HuH-7.5 (cell line): ENCODE data around the gene RSPRY1.

Experiments
- DNase-seq: peaks from one replicate; pipeline ENCODE4 v3.0.0; 2011; ENCODE audit warnings: low spot score

RSPRY1 gene

DNA sequence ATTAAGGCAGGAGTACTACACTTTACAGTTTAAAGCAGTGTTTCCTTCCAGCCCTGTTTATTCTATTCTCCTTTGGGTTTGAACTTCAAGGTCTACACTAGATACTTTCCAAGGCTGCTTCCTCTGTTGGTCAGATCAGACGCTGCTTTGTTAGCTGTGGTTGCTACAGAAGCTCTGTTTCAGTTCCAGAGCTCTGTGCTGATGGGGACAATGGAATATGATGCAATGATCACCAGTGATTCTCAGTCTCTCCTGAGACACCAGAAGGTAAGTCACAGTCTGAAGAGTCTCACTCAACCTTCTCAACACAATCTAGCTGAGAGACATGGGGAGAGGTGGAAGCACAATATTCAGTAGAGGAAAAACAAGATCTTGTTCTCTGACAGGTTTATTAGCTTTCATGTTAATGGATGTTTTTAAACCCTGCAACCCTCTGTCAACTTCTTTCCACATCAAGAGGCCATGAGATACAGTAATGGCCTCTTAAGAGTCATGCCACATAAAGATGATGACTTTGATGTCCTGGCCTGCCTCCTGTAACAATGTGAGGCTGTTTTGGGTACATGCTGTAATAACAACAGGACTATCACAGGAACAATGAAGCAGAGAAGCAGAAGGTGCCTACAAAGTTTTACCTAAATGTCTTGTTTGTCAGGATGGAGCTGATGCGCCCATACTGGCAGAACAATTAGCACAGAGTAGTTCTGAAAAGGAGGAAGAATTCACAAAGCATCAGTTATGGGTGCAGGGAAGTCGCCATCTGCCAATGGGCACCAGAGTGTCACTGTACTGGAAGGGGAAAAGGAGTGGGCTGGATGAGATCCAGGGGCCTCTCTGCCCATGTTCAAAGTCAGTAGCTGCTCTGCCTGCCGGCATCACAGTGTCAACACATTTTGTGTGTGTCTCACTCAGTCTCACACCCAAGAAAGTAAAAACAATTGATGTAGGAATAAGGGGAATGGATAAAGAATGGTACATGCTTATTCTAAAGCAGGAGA, 33.7 kb upstream of the RSPRY1 start:
- DNase-seq: no peak

DNA sequence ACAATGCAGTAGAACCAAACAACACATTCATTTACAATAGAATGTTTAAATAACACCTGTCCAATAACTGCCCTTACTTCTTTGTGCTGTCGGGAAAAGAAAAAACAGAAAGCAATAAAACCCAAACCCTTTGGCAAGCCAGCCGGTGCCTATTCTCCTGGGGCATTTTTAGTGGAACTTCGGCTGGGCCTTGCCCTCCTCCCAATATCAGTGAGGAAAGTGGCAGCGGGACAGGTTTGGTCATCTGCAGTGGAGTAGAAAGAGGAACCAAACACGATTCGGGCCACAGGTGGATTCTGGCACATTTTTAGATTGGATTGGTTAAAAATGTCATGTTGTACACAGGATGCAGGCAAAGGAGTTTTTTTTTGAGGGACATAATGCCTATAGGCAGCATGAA, 32.3 kb upstream of the RSPRY1 start:
- no peak for DNase-seq

DNA sequence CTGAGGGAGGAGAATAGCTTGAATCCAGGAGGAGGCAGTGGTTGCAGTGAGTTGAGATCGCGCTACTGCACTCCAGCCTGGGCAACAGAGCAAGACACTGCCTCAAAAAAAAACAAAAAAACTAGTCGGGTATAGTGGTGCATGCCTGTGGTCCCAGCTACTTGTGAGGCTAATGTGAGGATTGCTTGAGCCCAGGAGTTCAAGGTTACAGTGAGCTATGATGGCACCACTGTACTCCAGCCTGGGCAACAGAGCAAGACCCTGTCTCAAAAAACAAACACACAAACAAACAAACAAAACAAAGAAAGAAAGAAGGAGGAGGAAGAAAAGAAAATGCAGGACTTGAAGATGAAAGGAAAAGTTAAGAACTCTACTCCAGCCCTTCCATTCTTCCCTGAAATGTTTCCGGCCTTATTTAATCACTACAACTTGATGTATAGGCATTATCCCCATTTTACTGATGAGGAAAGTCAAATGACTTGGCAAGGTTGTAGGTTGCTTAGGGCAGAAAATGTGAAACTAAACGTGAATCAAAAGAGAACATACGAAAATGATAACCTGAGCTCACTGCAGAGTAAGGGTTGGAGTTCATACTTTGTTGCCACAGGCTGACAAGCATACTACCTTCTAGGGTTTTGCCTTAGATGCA, 30.3 kb upstream of the RSPRY1 start:
- no peak for DNase-seq

DNA sequence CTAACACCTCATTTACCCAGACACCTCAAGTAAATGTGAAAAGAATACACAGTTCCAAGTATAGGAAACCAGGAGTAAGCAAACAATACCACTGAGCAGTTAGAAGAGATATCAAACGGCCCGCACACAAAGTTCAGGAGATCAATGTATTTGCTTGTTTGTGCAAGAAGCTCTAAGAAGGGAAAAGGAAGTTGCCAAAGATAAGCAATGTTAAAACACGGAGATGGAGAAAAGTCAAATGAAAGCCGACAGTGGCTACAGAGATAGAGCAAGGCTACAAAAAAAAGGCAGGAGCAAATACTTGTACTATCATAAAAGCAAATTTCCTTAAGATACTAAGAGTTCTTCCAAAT, 29.8 kb upstream of the RSPRY1 start:
- no peak for DNase-seq

DNA sequence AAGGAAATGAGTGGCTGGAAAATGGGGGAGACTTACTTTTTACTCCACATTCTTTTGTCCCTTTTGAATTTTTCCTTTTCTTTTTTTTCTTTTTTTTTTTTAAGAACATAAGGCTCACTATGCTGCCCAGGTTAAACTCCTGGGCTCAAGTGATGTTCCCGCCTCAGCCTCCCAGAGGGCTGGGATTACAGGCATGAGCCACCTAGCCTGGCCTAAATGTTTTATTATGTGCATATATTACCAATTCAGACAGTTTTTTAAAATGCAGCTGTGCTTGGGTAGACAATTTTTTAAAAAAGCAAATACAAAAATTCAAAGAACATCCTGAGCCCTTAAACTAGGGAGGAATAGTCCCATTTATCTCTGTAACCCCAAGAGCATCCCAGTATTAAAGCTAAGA, 28.6 kb upstream of the RSPRY1 start:
- no peak for DNase-seq

DNA sequence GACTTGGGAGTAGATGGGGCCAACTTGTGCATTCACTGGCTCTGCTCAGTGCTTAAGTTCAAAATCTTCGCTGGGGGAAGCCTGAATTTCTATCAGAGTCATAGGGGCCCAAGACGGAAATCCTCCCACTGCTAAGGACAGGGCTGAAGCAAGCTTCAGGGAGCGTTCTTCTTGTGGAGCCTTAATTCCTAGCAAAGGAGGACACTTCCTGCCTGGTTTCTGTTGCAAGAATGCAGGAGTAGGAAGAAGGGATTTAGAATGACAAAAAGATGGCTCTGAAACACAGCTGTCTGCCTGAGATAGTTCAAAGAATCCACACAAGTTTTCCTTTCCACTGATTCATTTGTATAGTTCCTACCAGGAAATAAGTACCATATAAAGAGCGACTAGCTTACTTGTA, 26.7 kb upstream of the RSPRY1 start:
- no peak for DNase-seq

DNA sequence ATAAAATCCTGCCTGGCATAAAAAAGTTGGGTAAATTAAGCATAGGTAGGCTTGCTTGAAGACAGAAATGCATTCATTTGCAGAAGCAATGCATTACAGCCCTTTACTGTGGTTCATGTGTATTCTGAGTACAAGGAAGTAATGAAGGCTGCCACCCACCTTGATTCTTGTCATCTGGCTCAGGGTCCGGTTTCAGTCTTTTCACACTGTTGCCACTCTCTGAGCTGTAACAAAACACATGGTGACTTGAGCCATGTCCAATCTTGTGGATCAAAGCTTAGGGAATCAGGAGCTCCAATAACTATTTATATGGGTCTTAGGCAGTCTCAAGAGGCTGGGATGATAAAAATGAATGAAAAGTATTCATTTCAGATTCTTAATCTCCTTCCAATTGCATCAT, 22.3 kb upstream of the RSPRY1 start:
- DNase-seq: no peak

DNA sequence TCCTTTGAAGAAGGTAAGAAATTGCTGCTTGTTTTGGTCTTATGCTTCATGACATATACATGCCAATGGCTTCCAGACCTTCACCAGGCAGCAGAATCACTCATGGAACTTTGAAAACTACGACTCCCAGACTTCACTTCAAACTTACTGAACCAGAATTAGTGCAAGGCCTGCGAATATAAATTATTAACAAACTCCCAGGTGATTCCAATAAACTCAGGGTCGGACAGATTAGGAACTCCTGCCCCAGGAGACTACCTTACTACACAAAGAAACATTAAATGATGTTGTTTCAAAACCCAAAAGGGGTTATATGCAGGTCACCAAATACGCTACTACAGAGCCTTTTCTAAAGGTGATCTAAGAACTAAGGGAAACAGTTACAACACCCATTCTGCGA, 20.6 kb upstream of the RSPRY1 start:
- no peak for DNase-seq

DNA sequence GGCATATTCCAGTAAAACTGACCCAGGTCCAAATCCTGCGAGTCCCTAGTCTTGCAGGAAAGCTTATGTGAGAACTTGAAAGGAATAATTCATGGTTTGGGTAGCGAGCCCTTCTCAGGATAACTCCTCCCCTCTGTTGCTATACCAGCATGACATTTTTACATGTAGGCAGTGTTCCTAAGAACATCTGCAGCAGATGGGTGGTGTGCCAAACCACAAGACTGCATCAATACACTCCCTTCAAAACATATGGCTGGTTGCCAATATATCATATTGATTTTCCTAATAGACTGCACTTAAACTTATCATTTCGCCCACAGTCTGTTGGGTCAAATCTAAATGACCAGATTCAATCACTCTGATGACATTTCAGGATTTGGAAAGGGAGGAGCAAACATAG, 20.2 kb upstream of the RSPRY1 start:
- no peak for DNase-seq

DNA sequence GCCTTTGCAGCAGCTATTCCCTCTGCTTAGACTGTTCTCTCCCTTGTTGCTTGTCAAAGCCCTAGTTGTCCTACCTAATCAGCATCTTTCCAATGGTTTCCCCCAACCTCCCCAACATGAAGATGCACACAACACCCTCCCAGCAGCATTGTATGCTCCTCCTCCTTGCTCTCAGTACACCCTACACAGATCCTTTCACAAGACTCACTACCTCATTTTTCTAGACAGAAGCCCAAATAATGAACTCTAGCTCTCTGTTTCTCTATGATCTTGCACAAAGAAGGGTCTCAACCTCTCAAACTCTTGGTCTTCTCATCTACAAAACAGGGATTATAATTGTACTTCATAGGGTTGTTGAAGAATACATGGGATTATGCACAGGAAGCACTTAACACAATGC, 19.7 kb upstream of the RSPRY1 start:
- DNase-seq: no peak

DNA sequence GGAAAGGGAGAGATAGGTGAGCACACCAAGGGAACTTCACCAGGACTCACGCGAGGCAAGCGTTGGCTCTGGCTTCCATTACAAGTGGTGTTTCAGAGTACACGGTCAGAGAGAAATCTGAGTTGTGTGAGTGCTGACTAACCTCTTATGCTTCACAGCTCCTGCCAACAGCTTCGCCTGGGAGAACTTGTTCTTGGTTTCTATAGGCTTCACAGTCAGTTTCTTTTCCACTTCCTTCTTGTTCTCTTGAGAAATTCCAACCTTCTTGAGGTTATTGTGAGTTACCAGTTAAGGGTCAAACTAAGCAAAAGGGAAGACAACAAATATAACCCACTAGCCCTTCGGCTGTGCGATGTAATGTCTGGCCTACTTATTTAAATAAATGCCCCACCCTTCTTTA, 19.2 kb upstream of the RSPRY1 start:
- no peak for DNase-seq

DNA sequence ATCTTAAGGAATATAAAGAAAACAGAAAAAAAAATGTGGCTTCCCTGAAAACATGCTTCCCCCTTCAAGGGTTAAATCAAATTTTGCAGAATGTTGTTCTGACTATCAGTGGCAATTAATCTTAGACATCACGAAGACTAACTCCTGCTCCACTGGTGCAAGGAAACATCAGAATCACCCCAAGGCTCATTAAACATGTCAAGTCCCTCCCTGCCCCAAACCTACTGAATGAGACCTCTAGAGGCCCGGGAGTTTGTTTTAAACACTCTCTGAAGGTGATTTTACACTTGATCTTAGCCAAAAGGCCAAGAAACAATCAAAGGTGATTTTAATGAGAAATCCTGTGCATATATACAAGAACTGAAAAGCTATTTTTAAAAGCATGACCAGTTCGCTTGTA, 18.6 kb upstream of the RSPRY1 start:
- DNase-seq: no peak

DNA sequence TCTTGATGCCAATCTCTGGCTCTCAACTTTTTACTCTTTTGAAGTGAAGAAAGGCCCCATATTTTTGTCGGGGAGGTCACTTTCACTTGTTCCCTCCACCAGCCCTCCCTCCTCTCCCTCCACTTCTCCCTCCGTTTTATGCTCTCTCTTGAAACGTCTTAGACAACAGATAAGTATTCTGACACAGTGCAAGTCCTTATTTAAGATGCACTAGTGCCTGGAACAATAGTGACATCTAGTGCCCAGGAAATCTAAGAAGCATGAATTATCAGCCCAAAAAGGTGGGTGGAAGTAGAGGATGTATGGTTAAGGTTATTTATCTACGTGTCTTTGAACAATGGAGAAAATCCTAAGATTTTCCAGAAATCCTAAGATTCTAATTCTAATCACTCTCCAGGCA, 18.2 kb upstream of the RSPRY1 start:
- DNase-seq: no peak

DNA sequence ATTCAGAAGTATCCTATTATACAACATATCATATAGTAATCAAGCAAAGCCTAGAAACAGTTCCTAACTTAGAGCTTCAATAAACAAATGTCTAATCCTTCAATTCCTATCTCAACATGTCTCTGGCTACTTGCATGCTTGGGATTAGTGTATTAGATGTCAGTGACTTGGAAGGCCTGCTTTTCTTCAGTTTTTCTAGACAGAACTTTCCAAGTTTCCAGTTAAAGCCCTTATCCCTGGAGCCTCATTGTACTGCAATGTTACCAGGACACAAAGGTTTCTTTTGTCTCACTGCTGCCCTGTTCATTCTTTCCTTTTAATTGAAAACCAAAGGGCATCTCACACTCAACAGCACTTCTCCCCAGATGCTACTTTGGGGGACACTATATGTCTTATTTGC, 16.8 kb upstream of the RSPRY1 start:
- no peak for DNase-seq

DNA sequence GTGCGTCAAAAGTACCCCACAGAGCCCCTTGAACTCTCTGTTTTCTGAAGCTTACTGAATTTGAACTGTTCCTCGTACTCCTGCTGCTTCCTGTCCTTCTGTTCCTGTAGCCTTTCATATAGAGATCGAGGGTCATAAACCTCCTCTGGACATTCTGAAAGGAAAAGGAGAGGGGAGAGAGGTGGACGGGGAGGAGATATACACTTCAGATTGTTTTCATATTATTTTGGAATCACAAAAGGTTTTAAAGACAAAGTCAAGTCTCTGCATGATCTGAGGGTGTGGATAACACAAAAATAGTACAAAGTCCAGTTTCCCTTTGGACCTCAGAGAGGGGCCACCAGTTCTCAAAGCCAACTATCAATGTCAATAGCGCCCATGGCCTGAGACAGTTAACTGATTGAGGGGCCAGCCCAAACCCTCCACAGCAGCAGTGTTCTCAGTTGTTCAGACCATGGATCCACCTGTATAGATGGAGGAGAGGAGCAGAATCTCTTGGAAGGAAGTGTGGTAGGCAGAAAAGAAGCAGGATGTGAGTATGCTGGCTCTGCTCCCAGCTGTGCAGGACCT, 13.3 kb upstream of the RSPRY1 start:
- no peak for DNase-seq

DNA sequence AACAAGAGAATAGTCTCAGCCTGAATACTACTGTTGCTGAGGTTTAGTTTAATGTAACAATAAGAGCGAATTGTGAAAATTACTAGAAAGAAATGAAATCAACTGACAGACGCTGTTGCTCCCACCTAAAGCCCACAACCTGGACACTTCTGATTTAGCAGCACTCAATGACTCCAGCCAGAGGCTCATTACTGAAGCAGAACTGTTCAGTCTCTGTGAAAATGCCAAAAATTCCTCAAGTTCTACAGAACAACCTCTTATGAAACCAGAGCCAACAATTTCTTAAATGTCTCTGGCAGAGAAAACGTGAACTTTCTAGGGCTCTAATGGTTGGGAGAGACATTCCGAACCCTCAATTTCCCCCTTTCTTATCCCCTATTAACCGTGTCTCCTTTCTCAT, 10.2 kb upstream of the RSPRY1 start:
- no peak for DNase-seq

DNA sequence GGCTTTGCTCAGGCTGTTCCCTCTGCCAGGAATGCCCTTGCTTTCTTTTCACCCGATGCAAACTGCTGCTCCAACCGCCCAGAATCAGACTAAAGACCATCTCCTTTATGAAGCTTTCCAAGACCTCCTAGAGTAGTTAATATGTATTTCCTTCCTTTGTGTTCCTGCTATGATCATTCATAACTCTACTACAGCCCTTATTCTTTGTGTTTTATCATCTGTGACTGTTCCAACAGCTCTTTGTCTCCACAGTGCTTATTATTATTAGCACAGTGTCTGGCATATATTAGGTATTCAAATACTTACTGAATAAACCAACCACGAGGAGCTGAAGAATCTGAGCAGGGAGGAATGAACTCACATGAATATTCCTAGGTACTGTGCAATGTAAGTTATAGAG, 7.9 kb upstream of the RSPRY1 start:
- no peak for DNase-seq

DNA sequence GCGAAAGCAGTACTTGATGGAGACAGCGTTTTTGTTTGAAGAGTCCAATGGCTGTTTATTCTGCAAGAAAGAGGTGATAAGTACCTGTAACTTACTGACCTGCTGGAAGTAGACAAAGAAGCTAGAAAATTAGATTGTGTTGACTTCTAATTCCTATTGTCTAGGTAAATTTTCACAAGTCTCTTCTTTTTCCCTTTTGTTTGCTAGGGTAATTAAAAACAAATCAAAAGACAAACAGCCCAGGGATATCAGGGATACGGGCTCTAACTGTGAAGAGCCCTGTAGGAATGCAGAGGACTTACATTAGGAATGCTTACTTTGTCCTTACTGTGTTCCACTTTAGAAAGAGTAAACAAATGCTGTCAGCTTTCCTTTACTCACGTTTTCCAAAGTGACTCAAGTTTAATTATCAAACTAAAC, 7.3 kb upstream of the RSPRY1 start:
- no peak for DNase-seq

DNA sequence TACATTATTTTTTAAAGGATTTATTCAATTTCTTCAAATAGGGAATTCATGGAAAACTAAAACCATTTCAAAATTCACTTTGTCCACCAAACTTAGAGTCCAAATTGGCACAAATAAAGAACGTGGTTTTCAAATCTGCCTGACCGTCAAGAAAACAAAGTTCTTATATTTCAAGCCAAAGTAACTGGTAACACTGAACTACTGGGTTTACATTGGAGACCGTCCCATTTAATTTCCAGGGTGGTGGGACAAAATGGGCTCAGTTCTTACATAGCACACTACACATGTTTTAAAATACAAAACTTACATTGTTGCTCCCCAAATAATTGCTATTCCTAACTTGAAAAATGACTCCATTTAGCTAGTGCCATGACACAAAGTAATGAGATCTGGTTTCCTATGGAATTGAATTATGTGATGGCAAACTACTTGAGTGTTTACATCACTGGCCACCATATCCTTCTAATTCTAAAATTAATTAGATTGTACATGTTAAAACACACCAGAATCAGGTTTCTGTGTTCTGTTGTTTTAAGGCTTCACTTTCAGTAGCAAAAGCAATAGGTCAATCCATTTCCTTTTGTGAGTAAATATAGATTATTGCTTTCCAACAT, 6.8 kb upstream of the RSPRY1 start:
- DNase-seq: no peak

DNA sequence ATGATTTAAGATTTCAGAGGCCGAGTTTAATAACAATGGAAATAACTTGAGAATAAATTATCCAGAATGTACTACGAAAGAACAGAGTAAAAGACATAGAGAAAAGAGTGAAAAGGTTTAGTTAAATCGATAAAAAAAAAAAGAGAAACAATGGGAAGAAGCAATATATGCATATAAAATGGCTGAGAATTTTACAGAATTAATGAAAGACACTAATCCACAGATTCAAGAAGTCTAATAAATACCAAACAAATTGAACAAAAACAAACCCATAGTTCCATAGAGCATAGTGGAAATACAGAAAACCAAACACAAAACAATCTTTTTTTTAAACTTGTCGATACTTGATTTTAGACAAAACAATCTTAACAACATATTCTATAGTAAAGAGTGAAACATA, 2.0 kb upstream of the RSPRY1 start:
- DNase-seq: no peak

DNA sequence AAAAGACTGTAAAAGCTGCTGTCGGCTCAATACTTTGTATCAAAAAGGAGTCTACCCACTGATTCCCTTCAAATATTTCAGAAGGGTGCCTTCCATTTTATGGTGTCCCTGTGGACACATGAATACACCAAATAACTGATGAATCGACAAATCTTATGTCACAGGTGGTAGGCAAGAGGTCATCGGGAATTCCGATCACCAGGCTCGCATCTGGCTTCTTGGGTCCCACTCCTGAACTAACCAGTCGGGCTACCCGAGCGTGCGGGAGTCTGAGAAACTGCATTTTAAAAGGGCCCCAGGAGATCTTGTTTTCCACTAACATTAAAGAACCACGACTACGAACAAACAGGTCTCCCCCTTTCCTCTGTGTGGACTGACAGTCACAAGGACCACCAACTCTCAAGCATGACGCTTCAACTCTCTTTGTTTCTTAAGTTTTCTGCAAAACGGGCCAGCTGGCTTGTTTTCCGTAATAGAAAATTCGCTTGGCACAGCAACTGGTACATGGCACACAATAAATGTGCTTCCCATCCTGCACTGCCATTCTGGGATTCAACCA, 1.2 kb upstream of the RSPRY1 start:
- DNase-seq: no peak

DNA sequence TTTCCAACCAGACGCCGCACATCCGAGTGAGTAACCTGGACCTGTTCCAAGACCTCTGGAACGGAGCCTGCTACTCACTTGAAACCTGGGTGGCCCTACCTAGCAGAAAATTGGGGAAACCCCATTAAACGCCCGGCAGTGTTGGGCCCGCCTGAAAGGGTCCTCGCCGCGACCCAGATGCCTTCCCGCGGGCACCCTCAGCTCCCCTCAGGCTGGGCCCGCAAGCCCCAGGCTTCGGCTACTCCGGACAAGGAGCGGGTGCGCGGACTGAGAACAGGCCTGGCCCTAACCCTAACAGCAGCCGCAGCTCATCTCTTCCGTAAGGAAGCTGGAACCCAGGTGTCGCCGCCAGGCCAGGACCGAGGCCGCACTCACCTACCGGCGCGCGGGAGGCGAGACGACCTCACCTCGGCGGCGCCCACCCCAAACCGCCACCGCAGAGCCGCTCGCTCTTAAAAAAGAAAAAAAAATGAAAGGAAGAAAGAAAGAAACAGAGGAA, 634 bp upstream of the RSPRY1 start:
- DNase-seq: no peak
